H1 (cell line): ENCODE results near the gene CHD5. TPM values are rescaled to one million over a fixed set of nuclear protein-coding genes. Genes with fewer than 3 reads are reported as not detected.

ENCODE experiments used
- ASH2L ChIP-seq: fragments of 200-600, 300-600 bp; sonication (generic); IDR thresholded peaks from one replicate; pipeline ENCODE4 v1.7.1; 2017; ENCODE audit warnings: low read length
- EP300 ChIP-seq, 2 experiments: IDR thresholded peaks; 1 replicate in 1 of 2; 2 replicates in 1 of 2; pipeline ENCODE4 v1.6.1; 2011 to 2012; ENCODE audit warnings: low read depth in 2 of 2, low read length in 2 of 2, mild to moderate bottlenecking in 2 of 2, borderline replicate concordance in 1 of 2, inconsistent platforms in 1 of 2, moderate library complexity in 1 of 2
- MAX ChIP-seq: IDR thresholded peaks from 2 replicates; pipeline ENCODE4 v1.6.1; 2012; ENCODE audit warnings: inconsistent platforms
- POLR2AphosphoS5 ChIP-seq: IDR thresholded peaks from 2 replicates; pipeline ENCODE4 v1.6.1; 2011; ENCODE audit warnings: low read depth, low read length
- POU5F1 ChIP-seq: IDR thresholded peaks from 2 replicates; pipeline ENCODE4 v1.6.1; 2011; ENCODE audit warnings: low read depth, mild to moderate bottlenecking, low read length, moderate library complexity
- RXRA ChIP-seq: IDR thresholded peaks from 2 replicates; pipeline ENCODE4 v1.6.1; 2011; ENCODE audit warnings: low read depth, mild to moderate bottlenecking, low read length, moderate library complexity; ENCODE audit not compliant: insufficient read depth
- SIX5 ChIP-seq: IDR thresholded peaks from 2 replicates; pipeline ENCODE4 v1.6.1; 2011; ENCODE audit warnings: mild to moderate bottlenecking, low read depth, low read length
- SP2 ChIP-seq: IDR thresholded peaks from 2 replicates; pipeline ENCODE4 v1.6.1; 2012; ENCODE audit warnings: mild to moderate bottlenecking, low read length, inconsistent platforms
- polyA plus RNA-seq, 7 experiments: library from polyadenylated mRNA; depleted of rRNA in 3 of 7; stranded (reverse) in 5 of 7; unstranded in 2 of 7; fragments of >200 nt in 5 of 7; fragments of 200-250 nt in 2 of 7; gene quantifications; 1 replicate in 5 of 7; 2 replicates in 1 of 7; 4 replicates in 1 of 7; pipeline versions ENCODE4 v1.2.1 to v1.2.3, GENCODE V29; 2011 to 2013; ENCODE audit warnings: missing spikeins in 2 of 7, mixed read lengths in 2 of 7
- total RNA-seq: library from RNA; stranded (reverse); fragmentation: NEBNext Ultra II Directional; extraction: Animal tissue kit (Norgen Biotek cat#: 25700); gene quantifications from 2 replicates; pipeline ENCODE4 v1.2.1, GENCODE V29; 2021
- TF ChIP-seq, protein P1 (sequence below): fragments of 300-600 bp; sonication (generic); IDR thresholded peaks from 2 replicates; pipeline ENCODE4 v1.7.1; 2012; ENCODE audit warnings: low read length, moderate library complexity, mild to moderate bottlenecking, inconsistent platforms; ENCODE audit not compliant: insufficient replicate concordance

Gene CHD5
- total and polyA plus RNA-seq, 2 of the 8 experiments (the other 6 are each of a cell fraction or from before 2014, with no cell fraction given): 0.42 to 1.8 TPM

- TF ChIP-seq, protein P1, sequence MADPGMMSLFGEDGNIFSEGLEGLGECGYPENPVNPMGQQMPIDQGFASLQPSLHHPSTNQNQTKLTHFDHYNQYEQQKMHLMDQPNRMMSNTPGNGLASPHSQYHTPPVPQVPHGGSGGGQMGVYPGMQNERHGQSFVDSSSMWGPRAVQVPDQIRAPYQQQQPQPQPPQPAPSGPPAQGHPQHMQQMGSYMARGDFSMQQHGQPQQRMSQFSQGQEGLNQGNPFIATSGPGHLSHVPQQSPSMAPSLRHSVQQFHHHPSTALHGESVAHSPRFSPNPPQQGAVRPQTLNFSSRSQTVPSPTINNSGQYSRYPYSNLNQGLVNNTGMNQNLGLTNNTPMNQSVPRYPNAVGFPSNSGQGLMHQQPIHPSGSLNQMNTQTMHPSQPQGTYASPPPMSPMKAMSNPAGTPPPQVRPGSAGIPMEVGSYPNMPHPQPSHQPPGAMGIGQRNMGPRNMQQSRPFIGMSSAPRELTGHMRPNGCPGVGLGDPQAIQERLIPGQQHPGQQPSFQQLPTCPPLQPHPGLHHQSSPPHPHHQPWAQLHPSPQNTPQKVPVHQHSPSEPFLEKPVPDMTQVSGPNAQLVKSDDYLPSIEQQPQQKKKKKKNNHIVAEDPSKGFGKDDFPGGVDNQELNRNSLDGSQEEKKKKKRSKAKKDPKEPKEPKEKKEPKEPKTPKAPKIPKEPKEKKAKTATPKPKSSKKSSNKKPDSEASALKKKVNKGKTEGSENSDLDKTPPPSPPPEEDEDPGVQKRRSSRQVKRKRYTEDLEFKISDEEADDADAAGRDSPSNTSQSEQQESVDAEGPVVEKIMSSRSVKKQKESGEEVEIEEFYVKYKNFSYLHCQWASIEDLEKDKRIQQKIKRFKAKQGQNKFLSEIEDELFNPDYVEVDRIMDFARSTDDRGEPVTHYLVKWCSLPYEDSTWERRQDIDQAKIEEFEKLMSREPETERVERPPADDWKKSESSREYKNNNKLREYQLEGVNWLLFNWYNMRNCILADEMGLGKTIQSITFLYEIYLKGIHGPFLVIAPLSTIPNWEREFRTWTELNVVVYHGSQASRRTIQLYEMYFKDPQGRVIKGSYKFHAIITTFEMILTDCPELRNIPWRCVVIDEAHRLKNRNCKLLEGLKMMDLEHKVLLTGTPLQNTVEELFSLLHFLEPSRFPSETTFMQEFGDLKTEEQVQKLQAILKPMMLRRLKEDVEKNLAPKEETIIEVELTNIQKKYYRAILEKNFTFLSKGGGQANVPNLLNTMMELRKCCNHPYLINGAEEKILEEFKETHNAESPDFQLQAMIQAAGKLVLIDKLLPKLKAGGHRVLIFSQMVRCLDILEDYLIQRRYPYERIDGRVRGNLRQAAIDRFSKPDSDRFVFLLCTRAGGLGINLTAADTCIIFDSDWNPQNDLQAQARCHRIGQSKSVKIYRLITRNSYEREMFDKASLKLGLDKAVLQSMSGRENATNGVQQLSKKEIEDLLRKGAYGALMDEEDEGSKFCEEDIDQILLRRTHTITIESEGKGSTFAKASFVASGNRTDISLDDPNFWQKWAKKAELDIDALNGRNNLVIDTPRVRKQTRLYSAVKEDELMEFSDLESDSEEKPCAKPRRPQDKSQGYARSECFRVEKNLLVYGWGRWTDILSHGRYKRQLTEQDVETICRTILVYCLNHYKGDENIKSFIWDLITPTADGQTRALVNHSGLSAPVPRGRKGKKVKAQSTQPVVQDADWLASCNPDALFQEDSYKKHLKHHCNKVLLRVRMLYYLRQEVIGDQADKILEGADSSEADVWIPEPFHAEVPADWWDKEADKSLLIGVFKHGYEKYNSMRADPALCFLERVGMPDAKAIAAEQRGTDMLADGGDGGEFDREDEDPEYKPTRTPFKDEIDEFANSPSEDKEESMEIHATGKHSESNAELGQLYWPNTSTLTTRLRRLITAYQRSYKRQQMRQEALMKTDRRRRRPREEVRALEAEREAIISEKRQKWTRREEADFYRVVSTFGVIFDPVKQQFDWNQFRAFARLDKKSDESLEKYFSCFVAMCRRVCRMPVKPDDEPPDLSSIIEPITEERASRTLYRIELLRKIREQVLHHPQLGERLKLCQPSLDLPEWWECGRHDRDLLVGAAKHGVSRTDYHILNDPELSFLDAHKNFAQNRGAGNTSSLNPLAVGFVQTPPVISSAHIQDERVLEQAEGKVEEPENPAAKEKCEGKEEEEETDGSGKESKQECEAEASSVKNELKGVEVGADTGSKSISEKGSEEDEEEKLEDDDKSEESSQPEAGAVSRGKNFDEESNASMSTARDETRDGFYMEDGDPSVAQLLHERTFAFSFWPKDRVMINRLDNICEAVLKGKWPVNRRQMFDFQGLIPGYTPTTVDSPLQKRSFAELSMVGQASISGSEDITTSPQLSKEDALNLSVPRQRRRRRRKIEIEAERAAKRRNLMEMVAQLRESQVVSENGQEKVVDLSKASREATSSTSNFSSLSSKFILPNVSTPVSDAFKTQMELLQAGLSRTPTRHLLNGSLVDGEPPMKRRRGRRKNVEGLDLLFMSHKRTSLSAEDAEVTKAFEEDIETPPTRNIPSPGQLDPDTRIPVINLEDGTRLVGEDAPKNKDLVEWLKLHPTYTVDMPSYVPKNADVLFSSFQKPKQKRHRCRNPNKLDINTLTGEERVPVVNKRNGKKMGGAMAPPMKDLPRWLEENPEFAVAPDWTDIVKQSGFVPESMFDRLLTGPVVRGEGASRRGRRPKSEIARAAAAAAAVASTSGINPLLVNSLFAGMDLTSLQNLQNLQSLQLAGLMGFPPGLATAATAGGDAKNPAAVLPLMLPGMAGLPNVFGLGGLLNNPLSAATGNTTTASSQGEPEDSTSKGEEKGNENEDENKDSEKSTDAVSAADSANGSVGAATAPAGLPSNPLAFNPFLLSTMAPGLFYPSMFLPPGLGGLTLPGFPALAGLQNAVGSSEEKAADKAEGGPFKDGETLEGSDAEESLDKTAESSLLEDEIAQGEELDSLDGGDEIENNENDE: no peak
- no peak for TF ChIP-seq POU5F1
- TF ChIP-seq ASH2L: no peak
- no peak for TF ChIP-seq RXRA
- TF ChIP-seq POLR2AphosphoS5: no peak
- TF ChIP-seq EP300 (IDR thresholded peaks at IDR 0.05; ENCODE audit: borderline replicate concordance in 1 of 2, low read depth in 2 of 2, low read length in 2 of 2): no peak
- TF ChIP-seq SIX5: no peak
- TF ChIP-seq SP2: no peak
- TF ChIP-seq MAX: no peak
These were observed 3.3 kb downstream of the CHD5 start (continued) for GRCh38 chr1:6176779-6177178.
